Dermis microvascular lymphatic vessel endothelial cell (primary cell): Measurements from ENCODE around the gene DNAJB13. TPM values are rescaled to one million over a fixed set of nuclear protein-coding genes. Genes with fewer than 3 reads are reported as not detected.
A peak's percentile ranks its signal among the peaks of the same experiment; 100 is the strongest.
"Not testable (repeated sequence)": the region's sequence is repeated elsewhere in the genome, so short reads cannot be mapped to it uniquely, and the experiment has no call there.

Experiments
- DNase-seq, 2 donors: peaks; one replicate each; pipeline versions ENCODE4 v3.0.0 to v3.0.0-alpha.2; 2010; ENCODE audit warnings: low read depth in 2 of 2
- total RNA-seq: library from RNA; depleted of rRNA; stranded (reverse); fragments of >200 nt; gene quantifications from 2 replicates; pipeline ENCODE4 v1.2.1, GENCODE V29; 2014

DNAJB13 gene
- 0.13 TPM in 1 of 2 replicates, not detected in the other for total RNA-seq

GRCh38 chr11:73950869-73951710, at the start of gene DNAJB13:
TSS of gene DNAJB13 (plus strand) at chr11:73951026. CDS start at chr11:73951070, 44 bp downstream.
- DNase-seq, result peak in 1 of 2 donors; percentile 39

- DNase-seq, result no peak
These were observed 48.5 kb upstream of the DNAJB13 start for GRCh38 chr11:73902303-73902702.

GRCh38 chr11:73907191-73907590, 43.6 kb upstream of the DNAJB13 start:
- DNase-seq, result peak in 1 of 2 donors; percentile 11

GRCh38 chr11:73912026-73912425, 38.8 kb upstream of the DNAJB13 start:
- no peak for DNase-seq

GRCh38 chr11:73913472-73913871, 37.4 kb upstream of the DNAJB13 start:
- no peak for DNase-seq

- DNase-seq, result no peak
These were observed 36.5 kb upstream of the DNAJB13 start for GRCh38 chr11:73914284-73914683.

GRCh38 chr11:73916435-73916834, 34.4 kb upstream of the DNAJB13 start:
- DNase-seq, result no peak

- DNase-seq, result no peak
These were observed 29.6 kb upstream of the DNAJB13 start for GRCh38 chr11:73921180-73921579.

GRCh38 chr11:73929388-73929787, 21.4 kb upstream of the DNAJB13 start:
- no peak for DNase-seq

GRCh38 chr11:73931039-73931645, 19.7 kb upstream of the DNAJB13 start:
- peak in 1 of 2 donors; percentile 78 for DNase-seq

GRCh38 chr11:73931951-73932350, 18.9 kb upstream of the DNAJB13 start:
- no peak for DNase-seq

GRCh38 chr11:73932781-73933180, 18.0 kb upstream of the DNAJB13 start:
- DNase-seq, result no peak

- DNase-seq, result not testable (repeated sequence)
These were observed 14.8 kb upstream of the DNAJB13 start for GRCh38 chr11:73936047-73936446.

GRCh38 chr11:73939096-73939495, 11.7 kb upstream of the DNAJB13 start:
- DNase-seq, result no peak

GRCh38 chr11:73940801-73941570, 9.8 kb upstream of the DNAJB13 start:
- DNase-seq, result peak; percentile 21 to 28

GRCh38 chr11:73942010-73942409, 8.8 kb upstream of the DNAJB13 start:
- peak; percentile 64 to 95 for DNase-seq

- no peak for DNase-seq
These were observed 6.7 kb upstream of the DNAJB13 start for GRCh38 chr11:73944085-73944484.

- no peak for DNase-seq
These were observed 5.9 kb upstream of the DNAJB13 start for GRCh38 chr11:73944901-73945300.

GRCh38 chr11:73945396-73945795, 5.4 kb upstream of the DNAJB13 start:
- DNase-seq, result no peak

- no peak for DNase-seq
These were observed 3.9 kb upstream of the DNAJB13 start for GRCh38 chr11:73946798-73947458.

- DNase-seq, result no peak
These were observed 1.6 kb upstream of the DNAJB13 start for GRCh38 chr11:73949246-73949645.

- DNase-seq, result no peak
These were observed 914 bp upstream of the DNAJB13 start for GRCh38 chr11:73949912-73950311.
